HG02884 (cell line): ENCODE measurements around the gene HAVCR1.
"Not testable (repeated sequence)": the region's sequence is repeated elsewhere in the genome, so short reads cannot be mapped to it uniquely, and the experiment has no call there.

ENCODE experiments used
- ATAC-seq: cut with Tn5 transposase; IDR thresholded peaks from one replicate; pipeline ENCODE4 v1.9.1; 2021; ENCODE audit warnings: mild to moderate bottlenecking, moderate library complexity; ENCODE audit not compliant: unreplicated experiment

The HAVCR1 gene

DNA sequence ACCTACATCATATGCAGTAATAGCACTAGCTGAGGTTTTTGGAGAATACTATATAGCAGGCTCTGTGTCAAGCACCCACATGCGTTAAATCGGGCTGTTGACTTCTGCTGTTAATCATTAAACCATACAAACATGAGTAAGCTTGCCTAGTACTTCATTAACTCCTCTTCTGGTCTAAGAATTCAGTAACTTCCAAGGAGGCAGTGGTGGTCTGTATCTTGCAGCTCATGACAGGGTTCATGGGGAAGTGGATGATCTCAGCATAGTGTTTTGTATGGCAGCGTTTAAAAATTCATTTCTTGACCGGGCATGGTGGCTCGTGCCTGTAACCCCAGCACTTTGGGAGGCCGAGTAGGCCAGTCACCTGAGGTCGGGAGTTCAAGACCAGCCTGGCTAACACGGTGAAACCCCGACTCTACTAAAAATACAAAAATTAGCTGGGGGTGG is at the start of gene HAVCR1:
Gene HAVCR1 (minus strand): TSS at position 24 of the 447 bp plus-strand sequence. CDS start 1,173 bp downstream, outside the sequence.
- no peak for ATAC-seq

DNA sequence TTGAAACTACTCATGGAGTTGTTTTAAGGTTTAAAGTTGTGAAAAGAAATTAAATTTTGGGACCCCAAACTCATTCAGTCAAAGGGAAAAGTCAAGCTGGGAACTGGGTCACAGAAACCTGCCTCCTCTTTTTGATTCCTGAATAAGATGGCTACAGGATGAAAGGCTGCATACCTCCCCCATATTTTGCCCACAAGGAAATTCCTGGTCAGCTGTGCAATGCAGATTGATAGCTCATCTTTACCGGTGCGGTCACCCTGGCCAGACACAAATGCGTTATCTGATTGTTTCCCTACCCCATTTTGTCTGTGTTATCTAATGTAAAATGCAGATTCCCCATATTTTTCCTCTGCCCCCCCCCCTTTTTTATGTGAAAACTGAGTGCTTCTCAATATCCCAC is 48.6 kb upstream of the HAVCR1 start:
- ATAC-seq, result no peak

DNA sequence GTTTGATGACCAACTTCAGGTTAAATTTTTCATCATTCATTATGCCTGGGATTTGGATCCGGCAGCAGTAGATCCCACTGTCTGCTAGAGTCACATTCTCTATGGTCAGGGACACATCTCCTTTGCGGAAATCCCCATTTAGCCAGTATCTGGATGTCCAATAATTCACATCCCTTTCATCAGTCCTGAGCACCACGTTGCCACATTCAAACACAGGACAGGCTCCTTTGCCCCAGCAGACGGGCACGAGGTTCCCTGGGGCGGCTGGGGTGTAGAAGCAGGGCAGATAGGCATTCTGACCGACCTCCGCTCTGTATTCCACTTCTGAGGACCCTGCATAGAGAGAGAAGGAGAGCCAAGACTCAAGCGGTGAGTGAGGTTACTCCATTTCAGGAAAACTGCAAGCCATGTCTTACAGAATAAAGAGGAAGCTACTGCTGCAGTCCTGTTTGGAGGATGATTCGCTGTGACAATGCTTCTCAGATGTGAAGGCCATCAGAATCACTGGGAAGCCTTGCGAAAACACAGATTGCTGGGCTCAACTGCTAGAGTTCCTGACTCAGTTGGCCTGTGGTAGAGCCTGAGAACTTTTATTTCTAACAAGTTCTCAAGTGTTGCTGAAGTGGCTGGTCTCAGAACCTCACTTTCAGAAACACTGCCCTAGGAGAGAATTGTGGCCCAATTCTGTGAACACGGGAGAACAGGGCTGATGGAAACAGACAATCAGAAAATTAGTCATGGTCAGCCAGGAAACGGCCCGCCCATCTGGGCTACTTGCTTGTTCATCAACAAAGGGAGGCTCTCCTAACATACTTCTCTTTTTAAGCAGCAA is 47.9 kb upstream of the HAVCR1 start:
- ATAC-seq, result peak; percentile 25

DNA sequence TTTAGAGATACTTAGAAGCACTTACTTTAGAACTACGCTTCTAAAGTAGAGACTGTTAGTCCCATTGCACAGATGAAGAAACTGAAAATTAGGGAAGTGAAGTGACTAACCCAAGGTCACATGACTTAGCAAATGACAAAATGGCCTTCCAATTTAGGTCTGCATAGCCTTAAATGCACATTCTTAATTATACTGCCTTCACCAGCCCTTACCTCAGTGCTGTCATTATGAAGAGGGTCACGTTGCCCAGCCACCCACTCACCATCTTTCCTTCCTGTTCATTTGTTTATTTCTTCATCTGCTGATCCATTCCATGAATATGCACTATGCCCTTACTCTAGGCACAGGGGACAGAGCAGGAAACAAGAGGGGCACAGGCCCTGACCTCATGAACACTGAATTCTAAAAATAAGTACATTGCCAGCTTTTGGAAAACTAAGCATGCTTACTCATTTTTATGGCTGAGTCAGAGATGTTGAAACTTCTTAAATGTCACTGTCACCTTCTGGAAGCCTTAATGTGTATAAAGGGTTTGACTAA is 41.3 kb upstream of the HAVCR1 start:
- no peak for ATAC-seq

DNA sequence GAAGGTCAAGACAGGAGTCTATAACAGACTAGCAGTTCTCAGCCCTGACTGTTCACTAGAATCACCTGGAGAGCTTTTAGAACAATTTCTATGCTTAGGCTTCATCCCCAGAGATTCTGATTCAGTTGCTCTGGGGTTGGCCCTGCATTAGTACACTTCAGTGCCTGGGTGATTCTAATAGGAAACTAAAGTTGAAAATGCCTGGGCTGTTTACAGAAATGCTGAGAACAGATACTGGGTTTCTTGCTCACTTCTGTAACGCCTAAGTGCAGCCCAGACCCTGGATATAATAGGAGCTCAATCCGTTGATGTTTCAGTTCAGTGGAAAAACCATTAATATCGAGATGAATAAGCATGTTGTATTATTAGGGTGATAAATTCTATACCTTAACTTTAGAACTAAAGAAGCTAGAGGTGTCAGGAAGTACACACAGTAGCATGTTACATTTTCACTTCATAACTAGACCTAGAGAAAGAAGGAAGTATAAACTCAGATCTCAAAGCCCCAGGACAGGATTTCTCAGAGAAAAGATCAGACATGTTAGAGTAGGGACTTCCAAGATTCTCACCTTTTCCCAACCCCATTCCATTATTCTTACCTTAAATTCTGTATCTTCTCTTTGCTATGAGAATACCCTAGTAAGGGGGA is 29.6 kb upstream of the HAVCR1 start:
- ATAC-seq, result peak; percentile 70

DNA sequence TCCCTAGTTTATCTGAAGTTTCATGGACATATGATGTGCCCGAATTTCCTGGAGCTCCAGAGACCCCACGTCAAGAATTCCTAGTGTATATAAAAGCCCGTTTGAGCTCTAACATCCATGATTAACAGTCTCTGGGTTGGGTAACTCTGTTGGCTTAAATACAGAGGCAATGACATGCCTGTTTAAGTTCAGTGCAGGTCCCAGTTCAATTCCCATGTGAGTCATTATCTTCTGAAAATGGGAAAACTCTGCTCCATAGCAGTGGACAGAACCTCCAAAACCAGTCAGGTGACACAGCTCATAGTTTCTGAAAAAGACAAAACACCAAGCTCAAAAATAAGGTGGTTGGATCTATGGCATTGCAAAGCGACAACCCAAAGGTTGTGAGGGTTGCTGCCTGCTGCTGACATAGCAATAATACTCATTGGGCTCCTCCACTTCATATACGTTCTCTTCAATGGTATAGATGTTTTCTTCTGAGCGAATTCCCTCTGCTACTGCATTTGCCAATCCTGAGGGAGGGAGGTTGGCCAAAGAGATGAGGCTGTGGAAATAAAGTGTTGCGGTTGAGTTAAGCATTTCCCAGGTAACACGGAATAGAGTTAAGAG is 27.9 kb upstream of the HAVCR1 start:
- ATAC-seq, result no peak

DNA sequence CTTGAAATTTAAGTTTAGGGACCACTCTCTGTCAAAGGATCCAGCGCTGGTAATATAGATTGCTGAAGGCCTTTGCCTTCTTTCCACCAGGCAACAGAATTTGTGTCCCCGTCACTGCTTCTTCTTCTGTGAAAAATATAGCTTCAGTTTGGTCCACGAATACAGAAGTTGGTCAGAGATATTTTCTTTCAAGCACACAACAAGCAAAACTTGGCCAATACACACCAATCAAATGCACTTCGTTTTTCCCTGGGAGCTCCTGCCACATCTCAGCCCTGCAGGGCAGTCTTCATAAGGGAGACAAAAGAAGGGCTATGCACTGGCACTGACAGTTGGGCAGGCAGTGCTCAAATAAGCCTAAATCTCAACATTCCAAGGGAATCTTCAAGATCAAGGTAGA is 27.0 kb upstream of the HAVCR1 start:
- no peak for ATAC-seq

DNA sequence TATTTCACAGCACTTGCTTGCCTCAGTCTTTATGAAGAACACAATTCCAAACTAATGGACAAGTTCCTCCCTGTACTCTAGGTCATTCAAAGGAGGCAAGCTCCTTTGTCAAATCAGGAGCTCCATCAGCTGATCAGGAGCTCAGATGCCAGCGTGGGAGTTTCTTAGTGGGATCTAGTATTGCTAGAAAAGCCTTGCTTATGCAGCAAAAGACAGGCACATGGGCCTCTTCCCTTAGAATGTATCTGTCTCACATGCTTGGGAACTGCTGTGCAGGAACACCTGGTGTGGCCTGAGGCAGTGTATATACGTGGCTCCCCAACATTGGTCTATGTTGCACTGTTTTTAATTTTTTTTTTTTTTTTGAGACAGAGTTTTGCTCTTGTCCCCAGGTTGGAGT is 21.4 kb upstream of the HAVCR1 start:
- no peak for ATAC-seq

DNA sequence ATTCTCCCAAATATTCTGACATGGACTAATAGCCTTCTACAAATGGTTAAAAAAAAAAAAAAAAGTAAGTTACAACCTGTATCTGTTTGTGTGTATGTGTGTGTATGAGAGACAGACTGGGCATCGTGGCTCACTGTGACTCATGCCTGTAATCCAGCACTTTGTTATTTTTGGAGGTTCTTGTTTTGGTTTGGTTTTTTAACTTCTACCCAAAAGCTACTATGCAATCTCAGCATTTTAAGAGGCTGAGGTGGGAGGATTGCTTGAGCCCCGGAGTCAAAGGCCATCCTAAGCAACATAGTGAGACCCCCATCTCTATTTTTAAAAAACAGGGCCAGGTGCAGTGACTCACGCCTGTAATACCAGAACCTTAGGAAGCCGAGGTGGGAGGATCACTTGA is 17.6 kb upstream of the HAVCR1 start:
- ATAC-seq, result no peak

DNA sequence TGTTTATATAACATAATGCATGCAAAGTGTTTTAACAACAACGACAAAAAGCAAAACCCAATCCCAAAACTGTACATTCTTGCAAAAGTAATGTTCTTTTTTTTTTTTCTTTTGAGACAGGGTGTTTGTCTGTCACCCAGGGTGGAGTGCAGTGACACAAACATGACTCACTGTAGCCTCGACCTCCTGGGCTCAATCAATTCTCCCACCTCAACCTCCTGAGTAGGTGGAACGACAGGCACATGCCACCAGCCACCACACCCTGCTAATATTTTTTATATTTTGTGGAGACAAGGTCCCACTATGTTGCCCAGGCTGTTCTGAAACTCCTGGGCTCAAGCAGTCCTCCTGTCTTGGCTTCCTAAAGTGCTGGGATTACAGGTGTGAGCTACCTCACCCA is 13.6 kb upstream of the HAVCR1 start:
- no peak for ATAC-seq

DNA sequence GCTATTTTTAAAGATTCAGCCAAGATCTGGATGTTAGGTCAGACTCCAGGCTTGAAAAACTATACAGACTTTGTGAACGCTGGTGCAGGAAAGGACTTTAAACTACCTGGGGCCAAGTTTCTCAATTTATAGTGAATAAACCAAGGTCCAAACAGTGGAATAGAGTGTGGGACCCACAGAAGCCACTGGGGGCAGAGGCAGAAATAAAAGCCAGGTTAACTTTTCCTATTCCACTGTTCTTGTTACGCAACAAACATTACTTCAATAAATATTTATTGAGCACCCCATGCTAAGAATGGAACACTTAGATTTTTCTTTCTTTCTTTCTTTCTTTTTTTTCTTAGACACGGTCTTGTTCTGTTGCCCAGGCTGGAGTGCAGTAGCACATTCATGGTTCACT is 11.0 kb upstream of the HAVCR1 start:
- ATAC-seq, result no peak

DNA sequence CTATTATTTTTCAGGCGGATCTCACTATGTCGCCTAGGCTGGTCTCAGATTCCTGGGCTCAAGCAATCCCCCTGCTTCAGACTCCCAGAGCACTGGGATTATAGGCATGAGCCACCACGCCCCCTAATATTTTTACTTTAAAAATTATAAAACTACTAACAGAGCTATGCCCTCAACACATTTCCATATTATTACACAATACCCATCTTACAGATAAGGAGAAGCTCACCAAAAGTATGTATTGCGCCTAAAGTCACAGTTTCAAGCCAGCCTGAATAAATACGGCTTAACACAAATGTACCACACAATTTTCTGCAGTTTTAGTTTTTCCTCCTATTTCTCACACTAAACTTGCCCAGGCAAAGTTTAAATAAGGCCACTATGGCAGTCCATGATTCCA is 9.9 kb upstream of the HAVCR1 start:
- no peak for ATAC-seq

DNA sequence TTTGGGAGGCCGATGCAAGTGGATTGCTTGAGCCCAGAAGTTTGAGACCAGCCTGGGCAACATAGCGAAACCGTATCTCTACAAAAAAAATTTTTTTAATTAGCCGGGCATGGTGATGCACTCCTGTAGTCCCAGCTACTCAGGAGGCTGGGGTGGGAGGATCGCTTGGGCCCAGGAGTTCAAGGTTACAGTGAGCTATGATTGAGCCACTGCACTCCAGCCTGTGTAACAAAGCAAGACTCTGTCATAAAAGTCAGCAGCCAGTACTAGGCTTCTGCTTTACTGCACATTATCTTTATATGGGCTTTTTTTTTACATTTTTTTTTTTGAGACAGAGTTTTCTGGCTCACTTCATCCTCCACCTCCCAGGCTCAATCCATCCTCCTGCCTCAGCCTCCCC is 9.4 kb upstream of the HAVCR1 start:
- no peak for ATAC-seq

DNA sequence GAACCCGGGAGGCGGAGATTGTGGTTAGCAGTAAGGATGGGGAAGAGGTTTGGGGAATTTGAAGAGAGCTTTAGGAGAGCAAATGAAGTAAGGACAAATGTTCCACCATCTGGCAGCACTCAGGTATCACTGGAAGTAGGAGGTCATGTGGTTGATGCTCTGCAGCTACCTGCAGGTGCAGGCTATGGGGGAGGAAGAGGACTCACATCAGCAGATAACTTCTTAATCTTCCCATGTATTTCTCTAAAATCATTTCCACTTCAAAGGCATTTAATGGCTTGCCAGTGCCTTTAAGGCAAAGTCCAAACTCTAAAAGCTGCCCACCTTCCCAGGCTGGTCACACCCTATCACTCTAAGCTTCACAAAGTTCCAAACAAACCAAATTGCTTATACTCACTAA is 8.1 kb upstream of the HAVCR1 start:
- ATAC-seq, result no peak

DNA sequence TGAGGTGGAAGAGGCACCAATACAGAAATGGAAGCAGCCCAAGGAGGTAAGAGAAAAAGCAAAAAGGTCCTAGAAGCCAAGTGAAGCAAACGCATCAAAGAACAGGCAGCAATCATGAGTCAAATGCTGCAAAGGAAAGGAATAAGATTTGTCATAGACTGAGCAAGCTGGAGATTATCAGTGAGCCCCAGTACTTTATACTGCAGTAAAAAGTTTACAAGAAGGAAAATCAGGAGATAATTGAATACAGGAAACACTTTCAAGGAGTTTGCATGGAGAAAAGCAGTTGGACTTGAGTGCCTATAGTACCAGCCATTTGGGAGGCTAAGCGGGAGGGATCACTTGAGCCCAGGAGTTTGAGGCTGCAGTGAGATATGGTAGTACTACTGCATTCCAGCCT is 7.2 kb upstream of the HAVCR1 start:
- ATAC-seq, result no peak

DNA sequence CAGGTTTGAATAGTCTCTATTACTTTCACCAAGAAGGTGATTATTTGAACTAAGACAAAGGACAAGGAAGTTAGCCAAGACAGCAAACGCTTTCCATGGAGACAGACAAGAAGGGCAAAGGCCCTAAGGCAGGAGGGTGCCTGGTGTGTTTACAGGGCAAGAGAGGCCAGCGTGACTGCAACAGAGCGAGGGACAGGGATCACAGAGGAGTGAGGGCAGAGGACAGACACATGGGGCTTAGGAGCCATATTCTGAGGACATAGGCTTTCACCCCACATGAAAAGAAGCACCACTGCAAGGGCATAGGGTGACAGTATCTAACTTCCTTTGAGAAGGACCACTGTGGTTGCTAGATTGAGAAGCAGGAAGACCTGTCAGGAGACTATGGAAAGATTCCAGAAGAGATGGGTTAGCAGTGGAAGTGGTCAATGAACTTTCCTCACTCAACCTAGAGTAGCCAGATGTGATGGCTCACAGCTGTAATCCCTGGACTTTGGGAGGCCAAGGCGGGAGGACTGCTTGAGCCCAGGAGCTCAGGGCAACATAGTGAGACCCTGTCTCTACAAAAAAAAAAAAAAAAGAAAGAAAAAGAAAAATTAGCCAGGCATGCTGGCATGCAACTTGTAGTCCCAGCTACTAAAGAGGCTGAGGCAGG is 5.0 kb upstream of the HAVCR1 start:
- ATAC-seq, result no peak

DNA sequence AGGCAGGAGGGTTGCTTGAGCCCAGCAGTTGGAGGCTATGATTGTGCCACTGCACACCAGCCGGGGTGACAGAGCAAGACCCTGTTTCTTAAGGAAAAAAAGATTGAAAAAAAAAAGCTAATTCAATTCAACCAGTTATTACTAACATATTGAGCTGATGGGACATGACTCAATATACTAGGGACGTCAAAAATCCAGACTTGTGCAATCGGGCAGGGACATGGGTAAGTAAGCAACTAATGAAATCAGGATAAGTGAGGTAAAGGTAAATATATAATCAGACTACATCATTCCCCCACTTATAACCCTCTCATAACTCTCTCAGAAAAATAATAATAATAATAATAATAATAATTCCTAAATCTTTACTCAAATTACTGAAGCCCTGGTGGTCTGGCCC is 975 bp upstream of the HAVCR1 start:
- no peak for ATAC-seq

DNA sequence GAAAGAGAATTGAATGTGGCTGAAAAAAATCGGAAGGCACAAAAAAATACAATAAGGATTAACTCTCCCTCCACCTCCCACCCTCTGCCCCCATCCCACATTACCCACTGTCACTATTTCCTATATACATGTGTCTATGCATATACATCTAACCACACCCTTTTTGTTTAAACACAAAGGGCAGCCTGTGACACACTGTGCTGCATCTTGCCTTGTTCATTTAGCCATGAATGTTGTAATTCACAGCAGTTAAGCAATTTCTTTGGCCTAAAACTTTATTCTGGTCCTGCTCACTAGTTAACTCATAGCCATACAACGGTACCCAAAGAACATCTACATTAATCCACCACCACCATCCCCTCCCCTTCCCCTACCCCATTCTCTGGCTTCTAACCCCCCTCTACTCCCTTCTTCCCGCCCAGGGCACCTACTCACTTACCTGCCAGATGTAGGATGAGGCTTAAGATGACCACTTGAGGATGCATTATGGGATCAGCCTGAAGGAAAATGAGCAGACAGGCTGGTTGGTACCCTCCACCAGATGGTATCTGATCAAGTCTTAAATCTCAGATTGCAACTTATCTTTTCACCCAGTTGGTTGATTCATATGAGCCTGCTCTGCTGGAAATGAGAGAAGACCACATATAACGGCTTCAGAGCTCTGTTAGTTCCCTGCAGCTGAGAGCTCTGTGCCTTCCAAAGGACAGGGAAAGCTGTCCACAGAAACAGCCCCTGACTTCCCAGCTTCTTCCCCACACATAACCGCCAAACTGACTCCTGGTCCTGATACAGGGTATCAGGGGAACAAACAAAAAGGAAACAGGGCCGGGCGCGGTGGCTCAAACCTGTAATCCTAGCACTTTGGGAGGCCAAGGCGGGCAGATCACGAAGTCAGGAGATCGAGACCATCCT is 1.2 kb downstream of the HAVCR1 start:
- no peak for ATAC-seq

DNA sequence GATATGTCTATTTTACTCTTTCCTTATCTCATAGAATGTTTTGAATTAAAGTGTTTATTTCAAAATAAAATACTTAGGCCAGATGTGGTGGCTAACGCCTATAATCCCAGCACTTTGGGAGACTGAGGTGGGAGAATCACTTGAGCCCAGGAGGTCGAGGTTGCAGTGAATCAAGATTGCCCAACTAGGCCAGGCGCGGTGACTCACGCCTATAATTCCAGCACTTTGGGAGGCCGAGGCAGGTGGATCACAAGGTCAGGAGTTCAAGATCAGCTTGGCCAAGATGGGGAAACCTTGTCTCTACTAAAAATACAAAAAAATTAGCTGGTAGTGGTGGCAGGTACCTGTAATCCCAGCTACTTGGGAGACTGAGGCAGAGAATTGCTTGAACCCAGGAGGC is 2.1 kb downstream of the HAVCR1 start:
- not testable (repeated sequence) for ATAC-seq

DNA sequence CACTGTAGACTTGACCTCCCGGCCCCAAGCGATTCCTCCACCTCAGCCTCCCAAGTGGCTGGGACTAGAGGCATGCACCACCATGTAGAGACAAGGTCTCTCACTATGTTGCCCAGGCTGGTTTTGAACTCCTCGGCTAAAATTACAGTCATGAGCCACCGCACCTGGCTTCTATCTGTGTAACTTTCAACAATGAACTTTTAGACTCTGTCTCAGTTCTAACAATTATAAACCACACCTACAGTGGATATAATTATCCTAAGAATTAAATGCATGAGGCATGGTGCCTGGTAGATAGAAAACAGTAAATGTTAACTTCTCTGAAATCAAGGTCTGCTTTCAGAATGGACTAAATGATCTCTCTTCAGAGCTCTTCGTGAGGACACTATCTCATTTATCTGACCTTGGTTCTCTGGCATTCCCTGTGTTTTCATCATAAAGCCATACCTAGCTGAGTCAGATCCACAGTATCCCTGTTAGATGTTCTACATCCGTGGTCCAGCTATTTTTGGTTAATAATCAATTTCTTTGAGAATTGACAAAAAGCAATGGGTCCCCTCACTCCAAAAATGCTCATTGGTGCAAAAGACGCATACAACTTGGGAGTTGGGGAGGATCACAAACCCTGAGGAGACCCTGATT is 7.2 kb downstream of the HAVCR1 start:
- no peak for ATAC-seq
